ENCODE measurements around the gene RNF212B.
"Not testable (repeated sequence)": the region's sequence is repeated elsewhere in the genome, so short reads cannot be mapped to it uniquely, and the experiment has no call there.

RNF212B gene

DNA sequence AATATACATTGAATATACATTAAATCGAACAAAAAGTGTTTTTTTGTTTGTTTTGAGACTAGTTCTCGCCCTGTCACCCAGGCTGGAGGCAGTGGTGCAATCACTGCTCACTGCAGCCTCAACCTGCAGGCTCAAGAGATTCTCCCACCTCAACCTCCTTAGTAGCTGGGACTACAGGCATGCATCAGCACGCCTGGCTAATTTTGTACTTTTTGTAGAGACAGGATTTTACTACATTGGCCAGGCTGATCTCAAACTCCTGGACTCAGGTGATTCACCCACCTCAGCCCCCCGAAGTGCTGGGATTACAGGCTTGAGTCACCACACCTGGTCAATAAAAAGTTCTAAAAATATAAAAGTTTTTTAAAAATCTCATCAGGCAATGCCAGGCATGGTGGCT, 10.2 kb upstream of the RNF212B start:
- Histone ChIP-seq H3K36me3 (ENCODE audit: insufficient read depth, low read length) (no peaks in the 10 kb centered on the region), H3F3A (ENCODE audit: insufficient read depth, low read length) (no peaks in the 10 kb centered on the region), H3K4me1 (ENCODE audit: insufficient read depth, low read length, severe bottlenecking) (no peaks in the 10 kb centered on the region), H3K9me2 (ENCODE audit: low read depth, low read length) (no peaks in the 10 kb centered on the region), H3K9me3 (ENCODE audit: low read length) (0 out of 2 replicates have a peak, but pooled peaks cover 3% of the 10 kb centered on the region), H2AFZ (ENCODE audit: low read length) (no peak overlapping the region), H3K27me3 (ENCODE audit: insufficient read depth, low read length) (no peaks in the 10 kb centered on the region), H3K79me2 (ENCODE audit: insufficient read depth, low read length) (no peaks in the 10 kb centered on the region), H3K4me3 (ENCODE audit: low read depth, low read length, poor library complexity, severe bottlenecking) (no peak overlapping the region), H3K4me2 (ENCODE audit: low read length) (no peak overlapping the region), H3K27ac (ENCODE audit: low read depth, low read length, poor library complexity, severe bottlenecking) (no peak overlapping the region), H3K9ac (ENCODE audit: low read length) (no peak overlapping the region), H4K20me1 (ENCODE audit: insufficient read depth, low read length) (no peaks in the 10 kb centered on the region)
- TF ChIP-seq, protein P1, sequence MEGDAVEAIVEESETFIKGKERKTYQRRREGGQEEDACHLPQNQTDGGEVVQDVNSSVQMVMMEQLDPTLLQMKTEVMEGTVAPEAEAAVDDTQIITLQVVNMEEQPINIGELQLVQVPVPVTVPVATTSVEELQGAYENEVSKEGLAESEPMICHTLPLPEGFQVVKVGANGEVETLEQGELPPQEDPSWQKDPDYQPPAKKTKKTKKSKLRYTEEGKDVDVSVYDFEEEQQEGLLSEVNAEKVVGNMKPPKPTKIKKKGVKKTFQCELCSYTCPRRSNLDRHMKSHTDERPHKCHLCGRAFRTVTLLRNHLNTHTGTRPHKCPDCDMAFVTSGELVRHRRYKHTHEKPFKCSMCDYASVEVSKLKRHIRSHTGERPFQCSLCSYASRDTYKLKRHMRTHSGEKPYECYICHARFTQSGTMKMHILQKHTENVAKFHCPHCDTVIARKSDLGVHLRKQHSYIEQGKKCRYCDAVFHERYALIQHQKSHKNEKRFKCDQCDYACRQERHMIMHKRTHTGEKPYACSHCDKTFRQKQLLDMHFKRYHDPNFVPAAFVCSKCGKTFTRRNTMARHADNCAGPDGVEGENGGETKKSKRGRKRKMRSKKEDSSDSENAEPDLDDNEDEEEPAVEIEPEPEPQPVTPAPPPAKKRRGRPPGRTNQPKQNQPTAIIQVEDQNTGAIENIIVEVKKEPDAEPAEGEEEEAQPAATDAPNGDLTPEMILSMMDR (IDR thresholded peaks at IDR 0.05; ENCODE audit: low read length): no peak
- no peak for TF ChIP-seq EZH2 (IDR thresholded peaks at IDR 0.05; ENCODE audit: borderline replicate concordance, low read length)

- Histone ChIP-seq H3K4me1 (ENCODE audit: insufficient read depth, low read length, severe bottlenecking) (no peaks in the 10 kb centered on the region), H3K27me3 (ENCODE audit: insufficient read depth, low read length) (no peaks in the 10 kb centered on the region), H3K9me3 (ENCODE audit: low read length) (0 out of 2 replicates have a peak, but pooled peaks cover 3% of the 10 kb centered on the region), H3K4me3 (ENCODE audit: low read depth, low read length, poor library complexity, severe bottlenecking) (no peak overlapping the region), H2AFZ (ENCODE audit: low read length) (no peak overlapping the region), H3K79me2 (ENCODE audit: insufficient read depth, low read length) (no peaks in the 10 kb centered on the region), H3F3A (ENCODE audit: insufficient read depth, low read length) (no peaks in the 10 kb centered on the region), H3K4me2 (ENCODE audit: low read length) (no peak overlapping the region), H3K9ac (ENCODE audit: low read length) (no peak overlapping the region), H3K36me3 (ENCODE audit: insufficient read depth, low read length) (no peaks in the 10 kb centered on the region), H3K9me2 (ENCODE audit: low read depth, low read length) (no peaks in the 10 kb centered on the region), H4K20me1 (ENCODE audit: insufficient read depth, low read length) (no peaks in the 10 kb centered on the region), H3K27ac (ENCODE audit: low read depth, low read length, poor library complexity, severe bottlenecking) (no peak overlapping the region)
- TF ChIP-seq, protein P1 (IDR thresholded peaks at IDR 0.05; ENCODE audit: low read length): no peak
- TF ChIP-seq EZH2 (IDR thresholded peaks at IDR 0.05; ENCODE audit: borderline replicate concordance, low read length): no peak
Measured at GRCh38 chr14:23228812-23229211, 8.9 kb upstream of the RNF212B start.

DNA sequence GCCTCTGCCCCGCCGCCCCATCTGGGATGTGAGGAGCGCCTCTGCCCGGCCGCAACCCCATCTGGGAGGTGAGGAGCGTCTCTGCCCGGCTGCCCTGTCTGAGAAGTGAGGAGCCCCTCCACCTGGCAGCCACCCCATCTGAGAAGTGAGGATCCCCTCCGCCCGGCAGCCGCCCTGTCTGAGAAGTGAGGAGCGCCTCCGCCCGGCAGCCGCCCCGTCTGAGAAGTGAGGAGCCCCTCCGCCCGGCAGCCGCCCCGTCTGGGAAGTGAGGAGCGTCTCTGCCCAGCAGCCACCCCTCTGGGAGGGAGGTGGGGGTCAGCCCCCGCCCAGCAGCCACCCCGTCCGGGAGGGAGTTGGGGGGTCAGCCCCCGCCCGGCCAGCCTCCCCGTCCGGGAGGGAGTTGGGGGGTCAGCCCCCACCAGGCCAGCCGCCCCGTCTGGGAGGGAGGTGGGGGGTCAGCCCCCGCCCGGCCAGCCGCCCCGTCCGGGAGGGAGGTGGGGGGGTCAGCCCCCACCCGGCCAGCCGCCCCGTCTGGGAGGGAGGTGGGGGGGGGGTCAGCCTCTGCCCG, 5.4 kb upstream of the RNF212B start:
- H3K27me3 ChIP-seq (ENCODE audit: insufficient read depth, low read length); H2AFZ ChIP-seq (ENCODE audit: low read length); H3K27ac ChIP-seq (ENCODE audit: low read depth, low read length, poor library complexity, severe bottlenecking); H3K9me2 ChIP-seq (ENCODE audit: low read depth, low read length); H3K79me2 ChIP-seq (ENCODE audit: insufficient read depth, low read length); H3F3A ChIP-seq (ENCODE audit: insufficient read depth, low read length); H3K9me3 ChIP-seq (ENCODE audit: low read length); H3K4me1 ChIP-seq (ENCODE audit: insufficient read depth, low read length, severe bottlenecking); H3K36me3 ChIP-seq (ENCODE audit: insufficient read depth, low read length); H3K4me3 ChIP-seq (ENCODE audit: low read depth, low read length, poor library complexity, severe bottlenecking); H4K20me1 ChIP-seq (ENCODE audit: insufficient read depth, low read length); H3K9ac ChIP-seq (ENCODE audit: low read length); H3K4me2 ChIP-seq (ENCODE audit: low read length): not testable (repeated sequence)

DNA sequence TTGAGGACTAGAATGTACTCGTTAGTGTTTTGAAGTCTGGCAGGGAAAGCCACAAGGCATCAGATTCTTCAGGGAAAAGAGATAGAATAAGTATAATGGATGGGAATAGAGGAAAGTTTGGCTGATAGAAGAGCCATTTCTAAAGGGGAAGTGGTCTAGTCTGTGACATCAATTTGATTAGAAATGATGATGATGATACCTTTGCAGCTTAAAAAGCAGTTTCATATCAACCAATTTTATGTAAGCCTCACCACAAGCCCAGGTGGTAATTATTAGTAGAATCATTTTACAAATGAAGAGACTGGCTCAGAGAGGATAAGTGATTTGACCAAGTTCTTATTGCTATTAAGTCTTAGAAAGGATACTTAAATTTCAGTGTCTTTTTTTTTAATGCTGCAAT, 2.9 kb downstream of the RNF212B start:
- no peaks in the 10 kb centered on the region for H3F3A ChIP-seq (ENCODE audit: insufficient read depth, low read length)
- H2AFZ ChIP-seq (ENCODE audit: low read length): no peak overlapping the region
- TF ChIP-seq, protein P1 (IDR thresholded peaks at IDR 0.05; ENCODE audit: low read length): no peak
- H3K27me3 ChIP-seq (ENCODE audit: insufficient read depth, low read length): no peaks in the 10 kb centered on the region
- H4K20me1 ChIP-seq (ENCODE audit: insufficient read depth, low read length): no peaks in the 10 kb centered on the region
- no peak overlapping the region for H3K4me2 ChIP-seq (ENCODE audit: low read length)
- H3K79me2 ChIP-seq (ENCODE audit: insufficient read depth, low read length): no peaks in the 10 kb centered on the region
- H3K9ac ChIP-seq (ENCODE audit: low read length): no peak overlapping the region
- no peaks in the 10 kb centered on the region for H3K9me3 ChIP-seq (ENCODE audit: low read length)
- no peaks in the 10 kb centered on the region for H3K9me2 ChIP-seq (ENCODE audit: low read depth, low read length)
- H3K27ac ChIP-seq (ENCODE audit: low read depth, low read length, poor library complexity, severe bottlenecking): no peak overlapping the region
- no peaks in the 10 kb centered on the region for H3K36me3 ChIP-seq (ENCODE audit: insufficient read depth, low read length)
- H3K4me3 ChIP-seq (ENCODE audit: low read depth, low read length, poor library complexity, severe bottlenecking): no peak overlapping the region
- no peaks in the 10 kb centered on the region for H3K4me1 ChIP-seq (ENCODE audit: insufficient read depth, low read length, severe bottlenecking)

DNA sequence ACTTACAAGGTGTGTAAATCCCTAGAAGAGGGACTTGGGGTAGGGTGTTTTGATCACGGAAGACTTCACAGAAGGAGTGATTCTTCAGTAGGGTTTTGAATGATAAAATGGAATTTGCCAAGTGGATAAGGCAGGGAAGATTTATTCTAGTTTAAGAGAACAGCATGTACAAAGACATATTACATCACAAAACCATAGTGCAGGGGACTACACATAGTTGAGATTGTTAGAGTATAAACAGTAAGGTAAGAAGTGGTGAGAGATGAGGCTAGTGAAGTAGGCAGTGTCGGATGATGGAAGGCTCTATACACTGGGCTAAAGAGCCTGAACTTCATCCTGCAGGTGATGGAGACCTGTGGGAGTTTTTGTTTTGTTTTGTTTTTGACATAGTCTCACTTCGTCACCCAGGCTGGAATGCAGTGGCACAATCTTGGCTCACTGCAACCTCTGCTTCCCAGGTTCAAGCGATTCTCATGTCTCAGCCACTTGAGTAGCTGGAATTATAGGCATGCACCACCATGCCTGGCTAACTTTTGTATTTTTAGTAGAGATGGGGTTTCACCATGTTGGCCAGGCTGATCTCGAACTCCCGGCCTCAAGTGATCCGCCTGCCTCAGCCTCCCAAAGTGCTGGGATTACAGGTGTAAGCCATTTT, 3.5 kb downstream of the RNF212B start:
- not testable (repeated sequence) for H3K27me3 ChIP-seq (ENCODE audit: insufficient read depth, low read length); H3K9me3 ChIP-seq (ENCODE audit: low read length); H3K9ac ChIP-seq (ENCODE audit: low read length); H3K4me3 ChIP-seq (ENCODE audit: low read depth, low read length, poor library complexity, severe bottlenecking); H3K4me2 ChIP-seq (ENCODE audit: low read length); H2AFZ ChIP-seq (ENCODE audit: low read length); H3K79me2 ChIP-seq (ENCODE audit: insufficient read depth, low read length); H3K9me2 ChIP-seq (ENCODE audit: low read depth, low read length); H3K4me1 ChIP-seq (ENCODE audit: insufficient read depth, low read length, severe bottlenecking); H3F3A ChIP-seq (ENCODE audit: insufficient read depth, low read length); H4K20me1 ChIP-seq (ENCODE audit: insufficient read depth, low read length); H3K27ac ChIP-seq (ENCODE audit: low read depth, low read length, poor library complexity, severe bottlenecking); H3K36me3 ChIP-seq (ENCODE audit: insufficient read depth, low read length)
